GM12878 (cell line): ENCODE data around the gene CCDC97. TPM values are rescaled to one million over a fixed set of nuclear protein-coding genes. Genes with fewer than 3 reads are reported as not detected.

Experiments used
- BMI1 ChIP-seq: fragments of 450-650 bp; IDR thresholded peaks from 2 replicates; pipeline ENCODE4 v1.6.1; 2016; ENCODE audit warnings: mild to moderate bottlenecking, moderate library complexity, borderline replicate concordance
- BRCA1 ChIP-seq: IDR thresholded peaks from 2 replicates; pipeline ENCODE4 v1.6.1; 2011; ENCODE audit warnings: low read depth, low read length, improper control_type of control experiment
- DPF2 ChIP-seq: fragments of 450-650 bp; IDR thresholded peaks from 2 replicates; pipeline ENCODE4 v1.6.1; 2017; ENCODE audit warnings: mild to moderate bottlenecking
- NBN ChIP-seq: fragments of 450-650 bp; IDR thresholded peaks from 2 replicates; pipeline ENCODE4 v1.6.1; 2016
- NFYA ChIP-seq: IDR thresholded peaks from 2 replicates; pipeline ENCODE4 v1.6.1; 2011; ENCODE audit warnings: low read depth, mild to moderate bottlenecking, low read length, improper control_type of control experiment, borderline replicate concordance
- PML ChIP-seq: IDR thresholded peaks from 2 replicates; pipeline ENCODE4 v1.6.1; 2012; ENCODE audit warnings: low read length, inconsistent platforms
- PRDM15 ChIP-seq: fragments of 450-650 bp; formaldehyde crosslinking; IDR thresholded peaks from 2 replicates; pipeline ENCODE4 v1.4.0; 2020; ENCODE audit warnings: mild to moderate bottlenecking, moderate library complexity
- SMC3 ChIP-seq: IDR thresholded peaks from 2 replicates; pipeline ENCODE4 v1.6.1; 2011; ENCODE audit warnings: low read length, improper control_type of control experiment, borderline replicate concordance
- STAT3 ChIP-seq: IDR thresholded peaks from 2 replicates; pipeline ENCODE4 v1.6.1; 2011; ENCODE audit warnings: low read depth, low read length, improper control_type of control experiment
- YBX1 ChIP-seq: fragments of 450-650 bp; IDR thresholded peaks from 2 replicates; pipeline ENCODE4 v1.6.1; 2016; ENCODE audit warnings: antibody characterized with exemption
- YY1 ChIP-seq: IDR thresholded peaks from 2 replicates; pipeline ENCODE4 v1.6.1; 2011; ENCODE audit warnings: low read depth, mild to moderate bottlenecking, low read length
- ZNF207 ChIP-seq: fragments of 450-650 bp; IDR thresholded peaks from 2 replicates; pipeline ENCODE4 v1.6.1; 2014; ENCODE audit warnings: antibody characterized with exemption, mild to moderate bottlenecking, borderline replicate concordance
- ZSCAN29 ChIP-seq: fragments of 450-650 bp; IDR thresholded peaks from 2 replicates; pipeline ENCODE4 v1.6.1; 2017; ENCODE audit warnings: mild to moderate bottlenecking, moderate library complexity
- polyA plus RNA-seq, 11 experiments: library from polyadenylated mRNA; depleted of rRNA in 4 of 11; unstranded in 6 of 11; stranded (reverse) in 5 of 11; fragments of >200 nt; fragmentation: Nextera tagmentation in 4 of 11; fragmentation: Illumina TruSeq in 1 of 11; extraction: Ambion mirVana in 4 of 11; extraction: Trizol in 1 of 11; gene quantifications; 1 replicate in 1 of 11; 2 replicates in 10 of 11; pipeline versions ENCODE4 v1.2.1 to v1.2.3, GENCODE V29; 2011 to 2016; ENCODE audit warnings: inconsistent platforms in 2 of 11, missing spikeins in 2 of 11, low read depth in 1 of 11
- total RNA-seq, 4 experiments: library from RNA; depleted of rRNA in 3 of 4; stranded (reverse); fragments of >200 nt in 3 of 4; fragmentation: Illumina TruSeq in 1 of 4; extraction: Trizol in 1 of 4; gene quantifications; 2 replicates each; pipeline versions ENCODE4 v1.2.1 to v1.2.3, GENCODE V29; 2013 to 2021
- TF ChIP-seq, protein P1 (sequence below): fragments of 450-650 bp; conservative IDR thresholded peaks from 2 replicates; pipeline ENCODE4 v1.6.1; 2017; ENCODE audit warnings: mild to moderate bottlenecking, moderate library complexity
- TF ChIP-seq, protein P2 (sequence below): IDR thresholded peaks from 2 replicates; pipeline ENCODE4 v1.6.1; 2012; ENCODE audit warnings: low read depth, low read length, improper control_type of control experiment

CCDC97 gene
- total and polyA plus RNA-seq, 10 of the 15 experiments (the other 5 are each of a cell fraction or from before 2014, with no cell fraction given), result 1.8 to 34.1 (median 18.8) TPM

DNA sequence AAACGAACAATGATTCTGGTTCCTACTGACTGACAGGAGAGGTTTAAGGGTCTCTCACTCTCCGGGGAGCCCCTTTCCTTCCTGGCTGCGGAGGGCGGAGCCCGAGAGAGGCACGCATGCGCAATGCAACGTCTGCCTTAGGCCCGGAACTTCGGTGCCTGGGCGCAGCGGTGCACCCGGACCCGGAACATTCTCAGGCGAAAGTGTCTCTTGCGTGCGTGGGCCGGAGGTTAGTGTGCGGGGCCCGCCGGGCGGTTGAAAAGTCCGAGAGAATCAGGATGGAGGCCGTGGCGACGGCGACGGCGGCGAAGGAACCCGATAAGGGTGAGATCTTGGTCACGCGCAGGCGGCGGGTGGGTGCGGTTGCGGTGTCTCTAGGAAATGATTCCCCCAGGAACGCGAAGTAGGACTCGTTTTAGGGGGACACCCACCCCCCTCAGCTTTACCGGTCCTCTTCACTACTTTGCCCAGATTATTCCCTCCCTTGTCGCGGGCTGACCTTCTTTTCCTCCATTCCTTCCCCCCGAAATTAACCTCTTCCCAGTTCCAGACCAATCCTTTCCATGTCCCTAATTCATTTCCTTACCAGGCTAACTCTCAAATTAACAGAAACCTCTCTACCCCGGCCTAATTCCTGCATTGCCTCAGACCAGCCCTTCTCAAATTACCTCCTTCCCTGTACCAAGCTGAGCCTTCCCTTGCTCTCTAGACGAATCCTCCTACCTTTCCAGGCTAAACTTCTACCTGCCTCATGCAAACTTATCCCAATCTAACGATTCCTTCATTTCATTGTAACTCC, at the start of gene CCDC97 (continued):
- TF ChIP-seq, protein P1, sequence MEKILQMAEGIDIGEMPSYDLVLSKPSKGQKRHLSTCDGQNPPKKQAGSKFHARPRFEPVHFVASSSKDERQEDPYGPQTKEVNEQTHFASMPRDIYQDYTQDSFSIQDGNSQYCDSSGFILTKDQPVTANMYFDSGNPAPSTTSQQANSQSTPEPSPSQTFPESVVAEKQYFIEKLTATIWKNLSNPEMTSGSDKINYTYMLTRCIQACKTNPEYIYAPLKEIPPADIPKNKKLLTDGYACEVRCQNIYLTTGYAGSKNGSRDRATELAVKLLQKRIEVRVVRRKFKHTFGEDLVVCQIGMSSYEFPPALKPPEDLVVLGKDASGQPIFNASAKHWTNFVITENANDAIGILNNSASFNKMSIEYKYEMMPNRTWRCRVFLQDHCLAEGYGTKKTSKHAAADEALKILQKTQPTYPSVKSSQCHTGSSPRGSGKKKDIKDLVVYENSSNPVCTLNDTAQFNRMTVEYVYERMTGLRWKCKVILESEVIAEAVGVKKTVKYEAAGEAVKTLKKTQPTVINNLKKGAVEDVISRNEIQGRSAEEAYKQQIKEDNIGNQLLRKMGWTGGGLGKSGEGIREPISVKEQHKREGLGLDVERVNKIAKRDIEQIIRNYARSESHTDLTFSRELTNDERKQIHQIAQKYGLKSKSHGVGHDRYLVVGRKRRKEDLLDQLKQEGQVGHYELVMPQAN, result peak; percentile 93
- no peak for TF ChIP-seq BMI1
- TF ChIP-seq NBN, result peak; percentile 99
- TF ChIP-seq ZSCAN29, result peak; percentile 90
- TF ChIP-seq, protein P2, sequence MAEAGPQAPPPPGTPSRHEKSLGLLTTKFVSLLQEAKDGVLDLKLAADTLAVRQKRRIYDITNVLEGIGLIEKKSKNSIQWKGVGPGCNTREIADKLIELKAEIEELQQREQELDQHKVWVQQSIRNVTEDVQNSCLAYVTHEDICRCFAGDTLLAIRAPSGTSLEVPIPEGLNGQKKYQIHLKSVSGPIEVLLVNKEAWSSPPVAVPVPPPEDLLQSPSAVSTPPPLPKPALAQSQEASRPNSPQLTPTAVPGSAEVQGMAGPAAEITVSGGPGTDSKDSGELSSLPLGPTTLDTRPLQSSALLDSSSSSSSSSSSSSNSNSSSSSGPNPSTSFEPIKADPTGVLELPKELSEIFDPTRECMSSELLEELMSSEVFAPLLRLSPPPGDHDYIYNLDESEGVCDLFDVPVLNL, result no peak
- TF ChIP-seq DPF2, result no peak; the same call in none of the 2 replicates
- TF ChIP-seq YY1, result peak; percentile 71
- TF ChIP-seq SMC3, result 0 out of 2 replicates have a peak, but pooled peaks have one; percentile 7
- TF ChIP-seq ZNF207, result peak; percentile 83
- no peak for TF ChIP-seq NFYA
- peak; percentile 89; the same call in 1 of the 2 replicates for TF ChIP-seq PML
- TF ChIP-seq YBX1, result peak; percentile 86; the same call in 1 of the 2 replicates
- no peak for TF ChIP-seq BRCA1
- peak; percentile 31; the same call in 1 of the 2 replicates for TF ChIP-seq STAT3
- TF ChIP-seq PRDM15 (CRISPR knock-in tag), result no peak
